ENCODE results near the gene IL15.

Gene IL15

GRCh38 chr4:141702472-141703182, 66.2 kb downstream of the IL15 start:
- H3K4me1 ChIP-seq (ENCODE audit: insufficient read depth, low read length), result no peaks in the 10 kb centered on the region
- H3K9me3 ChIP-seq (ENCODE audit: control insufficient read depth, insufficient read depth, low read length), result no peaks in the 10 kb centered on the region
- H3K36me3 ChIP-seq (ENCODE audit: insufficient read depth, low read length), result no peaks in the 10 kb centered on the region
- H3K9ac ChIP-seq (ENCODE audit: low read depth, low read length), result no peak overlapping the region

- H3K4me1 ChIP-seq (ENCODE audit: insufficient read depth, low read length), result no peaks in the 10 kb centered on the region
- H3K9ac ChIP-seq (ENCODE audit: low read depth, low read length), result no peak overlapping the region
- H3K9me3 ChIP-seq (ENCODE audit: control insufficient read depth, insufficient read depth, low read length), result 0 out of 2 replicates have a peak, but pooled peaks cover 2% of the 10 kb centered on the region
- no peaks in the 10 kb centered on the region for H3K36me3 ChIP-seq (ENCODE audit: insufficient read depth, low read length)
These were observed 67.1 kb downstream of the IL15 start for GRCh38 chr4:141703497-141703896.

GRCh38 chr4:141705048-141705746, 68.8 kb downstream of the IL15 start:
- Histone ChIP-seq H3K9ac (ENCODE audit: low read depth, low read length) (no peak overlapping the region), H3K9me3 (ENCODE audit: control insufficient read depth, insufficient read depth, low read length) (0 out of 2 replicates have a peak, but pooled peaks cover 2% of the 10 kb centered on the region), H3K4me1 (ENCODE audit: insufficient read depth, low read length) (no peaks in the 10 kb centered on the region), H3K36me3 (ENCODE audit: insufficient read depth, low read length) (no peaks in the 10 kb centered on the region)

GRCh38 chr4:141705747-141706377, 69.5 kb downstream of the IL15 start:
- Histone ChIP-seq H3K9me3 (ENCODE audit: control insufficient read depth, insufficient read depth, low read length) (0 out of 2 replicates have a peak, but pooled peaks cover 2% of the 10 kb centered on the region), H3K9ac (ENCODE audit: low read depth, low read length) (no peak overlapping the region), H3K36me3 (ENCODE audit: insufficient read depth, low read length) (no peaks in the 10 kb centered on the region), H3K4me1 (ENCODE audit: insufficient read depth, low read length) (no peaks in the 10 kb centered on the region)

- H3K4me1 ChIP-seq (ENCODE audit: insufficient read depth, low read length), result no peaks in the 10 kb centered on the region
- H3K9me3 ChIP-seq (ENCODE audit: control insufficient read depth, insufficient read depth, low read length), result 0 out of 2 replicates have a peak, but pooled peaks cover 2% of the 10 kb centered on the region
- H3K36me3 ChIP-seq (ENCODE audit: insufficient read depth, low read length), result no peaks in the 10 kb centered on the region
- H3K9ac ChIP-seq (ENCODE audit: low read depth, low read length), result no peak overlapping the region
These were observed 70.1 kb downstream of the IL15 start for GRCh38 chr4:141706445-141706844.

GRCh38 chr4:141711211-141711610, 74.8 kb downstream of the IL15 start:
- peaks cover 7% of the 10 kb centered on the region for H3K4me1 ChIP-seq (ENCODE audit: insufficient read depth, low read length)
- H3K9ac ChIP-seq (ENCODE audit: low read depth, low read length), result no peak overlapping the region
- 0 out of 2 replicates have a peak, but pooled peaks cover 2% of the 10 kb centered on the region for H3K9me3 ChIP-seq (ENCODE audit: control insufficient read depth, insufficient read depth, low read length)
- no peaks in the 10 kb centered on the region for H3K36me3 ChIP-seq (ENCODE audit: insufficient read depth, low read length)

- Histone ChIP-seq H3K9ac (ENCODE audit: low read depth, low read length) (no peak overlapping the region), H3K36me3 (ENCODE audit: insufficient read depth, low read length) (no peaks in the 10 kb centered on the region), H3K9me3 (ENCODE audit: control insufficient read depth, insufficient read depth, low read length) (peaks cover 4% of the 10 kb centered on the region; the same call in 1 of the 2 replicates), H3K4me1 (ENCODE audit: insufficient read depth, low read length) (peaks cover 7% of the 10 kb centered on the region)
These were observed 76.8 kb downstream of the IL15 start for GRCh38 chr4:141713185-141713584.

- no peaks in the 10 kb centered on the region for H3K36me3 ChIP-seq (ENCODE audit: insufficient read depth, low read length)
- no peak overlapping the region for H3K9ac ChIP-seq (ENCODE audit: low read depth, low read length)
- H3K9me3 ChIP-seq (ENCODE audit: control insufficient read depth, insufficient read depth, low read length), result peaks cover 4% of the 10 kb centered on the region; the same call in 1 of the 2 replicates
- peaks cover 7% of the 10 kb centered on the region for H3K4me1 ChIP-seq (ENCODE audit: insufficient read depth, low read length)
These were observed 77.5 kb downstream of the IL15 start for GRCh38 chr4:141713771-141714445.

- no peaks in the 10 kb centered on the region for H3K4me1 ChIP-seq (ENCODE audit: insufficient read depth, low read length)
- H3K9me3 ChIP-seq (ENCODE audit: control insufficient read depth, insufficient read depth, low read length), result peaks cover 4% of the 10 kb centered on the region; the same call in 1 of the 2 replicates
- H3K9ac ChIP-seq (ENCODE audit: low read depth, low read length), result no peak overlapping the region
- H3K36me3 ChIP-seq (ENCODE audit: insufficient read depth, low read length), result no peaks in the 10 kb centered on the region
These were observed 83.2 kb downstream of the IL15 start for GRCh38 chr4:141719585-141719984.

- Histone ChIP-seq H3K36me3 (ENCODE audit: insufficient read depth, low read length) (no peaks in the 10 kb centered on the region), H3K9me3 (ENCODE audit: control insufficient read depth, insufficient read depth, low read length) (peaks cover 4% of the 10 kb centered on the region; the same call in 1 of the 2 replicates), H3K9ac (ENCODE audit: low read depth, low read length) (no peak overlapping the region), H3K4me1 (ENCODE audit: insufficient read depth, low read length) (no peaks in the 10 kb centered on the region)
These were observed 84.8 kb downstream of the IL15 start for GRCh38 chr4:141721174-141721573.

GRCh38 chr4:141724646-141725045, 88.3 kb downstream of the IL15 start:
- H3K36me3 ChIP-seq (ENCODE audit: insufficient read depth, low read length), result no peaks in the 10 kb centered on the region
- no peak overlapping the region for H3K9ac ChIP-seq (ENCODE audit: low read depth, low read length)
- no peaks in the 10 kb centered on the region for H3K9me3 ChIP-seq (ENCODE audit: control insufficient read depth, insufficient read depth, low read length)
- no peaks in the 10 kb centered on the region for H3K4me1 ChIP-seq (ENCODE audit: insufficient read depth, low read length)

- Histone ChIP-seq H3K9ac (ENCODE audit: low read depth, low read length) (no peak overlapping the region), H3K9me3 (ENCODE audit: control insufficient read depth, insufficient read depth, low read length) (no peaks in the 10 kb centered on the region), H3K36me3 (ENCODE audit: insufficient read depth, low read length) (no peaks in the 10 kb centered on the region), H3K4me1 (ENCODE audit: insufficient read depth, low read length) (no peaks in the 10 kb centered on the region)
These were observed 91.0 kb downstream of the IL15 start for GRCh38 chr4:141727420-141727819.

GRCh38 chr4:141730805-141731204, 94.4 kb downstream of the IL15 start:
- no peaks in the 10 kb centered on the region for H3K4me1 ChIP-seq (ENCODE audit: insufficient read depth, low read length)
- H3K9ac ChIP-seq (ENCODE audit: low read depth, low read length), result no peak overlapping the region
- H3K36me3 ChIP-seq (ENCODE audit: insufficient read depth, low read length), result no peaks in the 10 kb centered on the region
- H3K9me3 ChIP-seq (ENCODE audit: control insufficient read depth, insufficient read depth, low read length), result no peaks in the 10 kb centered on the region

- Histone ChIP-seq H3K4me1 (ENCODE audit: insufficient read depth, low read length) (no peaks in the 10 kb centered on the region), H3K9ac (ENCODE audit: low read depth, low read length) (no peak overlapping the region), H3K36me3 (ENCODE audit: insufficient read depth, low read length) (no peaks in the 10 kb centered on the region), H3K9me3 (ENCODE audit: control insufficient read depth, insufficient read depth, low read length) (no peaks in the 10 kb centered on the region)
These were observed 95.1 kb downstream of the IL15 start for GRCh38 chr4:141731481-141731880.
